Skeletal muscle tissue (tissue), 4 donors: ENCODE results near the gene TWIST1. TPM values are rescaled to one million over a fixed set of nuclear protein-coding genes. Genes with fewer than 3 reads are reported as not detected.
A peak's percentile ranks its signal among the peaks of the same experiment; 100 is the strongest.

Source experiments
- H3K27ac ChIP-seq: one replicate; pipeline ENCODE4 v1.7.0; 2013; ENCODE audit warnings: mild to moderate bottlenecking, low read depth, low read length, inconsistent platforms
- H3K27me3 ChIP-seq, 3 donors: one replicate each; pipeline ENCODE4 v1.7.0; 2013; ENCODE audit warnings: low read length in 3 of 3; ENCODE audit not compliant: control insufficient read depth in 3 of 3, insufficient read depth in 3 of 3
- H3K36me3 ChIP-seq, 3 donors: one replicate each; pipeline ENCODE4 v1.7.0; 2013; ENCODE audit warnings: low read length in 3 of 3; ENCODE audit not compliant: control insufficient read depth in 3 of 3, insufficient read depth in 3 of 3
- H3K4me1 ChIP-seq, 3 donors: one replicate each; pipeline ENCODE4 v1.7.0; 2013; ENCODE audit warnings: low read length in 3 of 3, mild to moderate bottlenecking in 3 of 3; ENCODE audit not compliant: control insufficient read depth in 3 of 3, insufficient read depth in 3 of 3
- H3K4me3 ChIP-seq, 3 donors: one replicate each; pipeline ENCODE4 v1.7.0; 2013; ENCODE audit warnings: low read length in 3 of 3
- H3K9ac ChIP-seq, 3 donors: one replicate each; pipeline ENCODE4 v1.7.0; 2013; ENCODE audit warnings: low read length in 3 of 3, mild to moderate bottlenecking in 3 of 3, moderate library complexity in 2 of 3, low read depth in 1 of 3
- H3K9me3 ChIP-seq, 3 donors: one replicate each; pipeline ENCODE4 v1.7.0; 2013; ENCODE audit warnings: low read length in 3 of 3; ENCODE audit not compliant: control insufficient read depth in 3 of 3
- total RNA-seq: library from RNA; depleted of rRNA; stranded (reverse); fragments of >200 nt; gene quantifications from one replicate; pipeline ENCODE4 v1.2.3, GENCODE V29; 2014
- donor health status: Osteomylitis.

Gene TWIST1
- total RNA-seq, 1 donor from 2014 or later = 12.0 TPM

- peaks cover 5 to 12% (median 10%) of the 10 kb centered on the region in 3 donors for H3K4me1 ChIP-seq
- H3K9ac ChIP-seq = no peak overlapping the region
- no peaks in the 10 kb centered on the region for H3K36me3 ChIP-seq
- no peak overlapping the region for H3K4me3 ChIP-seq
- H3K27me3 ChIP-seq = peaks cover 66 to 80% (median 77%) of the 10 kb centered on the region in 3 donors
- H3K9me3 ChIP-seq = no peaks in the 10 kb centered on the region
- H3K27ac ChIP-seq = no peak overlapping the region
Observed at GRCh38 chr7:19113855-19114550, 3.4 kb downstream of the TWIST1 start.

GRCh38 chr7:19113002-19113350 lies 4.5 kb downstream of the TWIST1 start:
- Histone ChIP-seq H3K9me3 (no peaks in the 10 kb centered on the region), H3K4me3 (no peak overlapping the region), H3K27me3 (peaks cover 67 to 81% (median 78%) of the 10 kb centered on the region in 3 donors), H3K27ac (no peak overlapping the region), H3K36me3 (no peaks in the 10 kb centered on the region), H3K4me1 (peaks cover 5 to 14% (median 10%) of the 10 kb centered on the region in 3 donors), H3K9ac (no peak overlapping the region)

GRCh38 chr7:19112274-19113001 lies 5.0 kb downstream of the TWIST1 start:
- H3K9ac ChIP-seq = no peak overlapping the region

GRCh38 chr7:19111474-19112273 lies 5.8 kb downstream of the TWIST1 start:
- H3K36me3 ChIP-seq = no peaks in the 10 kb centered on the region
- H3K27me3 ChIP-seq = peaks cover 73 to 90% (median 80%) of the 10 kb centered on the region in 3 donors
- H3K27ac ChIP-seq = no peak overlapping the region
- H3K9ac ChIP-seq = no peak overlapping the region
- no peaks in the 10 kb centered on the region for H3K9me3 ChIP-seq
- no peak overlapping the region for H3K4me3 ChIP-seq
- peaks cover 14 to 24% (median 18%) of the 10 kb centered on the region in 3 donors for H3K4me1 ChIP-seq

More at GRCh38 chr7:19112274-19113001, 5.0 kb downstream of the TWIST1 start:
- Histone ChIP-seq H3K27me3 (peaks cover 67 to 85% (median 79%) of the 10 kb centered on the region in 3 donors), H3K4me1 (peaks cover 9 to 18% (median 14%) of the 10 kb centered on the region in 3 donors), H3K9me3 (no peaks in the 10 kb centered on the region), H3K36me3 (no peaks in the 10 kb centered on the region), H3K27ac (no peak overlapping the region), H3K4me3 (no peak overlapping the region)

- peaks cover 9 to 23% (median 16%) of the 10 kb centered on the region in 3 donors for H3K4me1 ChIP-seq
- H3K27me3 ChIP-seq = peaks cover 75 to 92% (median 82%) of the 10 kb centered on the region in 3 donors
- no peak overlapping the region for H3K27ac ChIP-seq
- no peaks in the 10 kb centered on the region for H3K36me3 ChIP-seq
- no peaks in the 10 kb centered on the region for H3K9me3 ChIP-seq
- no peak overlapping the region for H3K4me3 ChIP-seq
- H3K9ac ChIP-seq = no peak overlapping the region
Observed at GRCh38 chr7:19110776-19111175, 6.7 kb downstream of the TWIST1 start.

GRCh38 chr7:19110026-19110730 lies 7.3 kb downstream of the TWIST1 start:
- no peak overlapping the region for H3K27ac ChIP-seq
- H3K9ac ChIP-seq = no peak overlapping the region
- peaks cover 76 to 95% (median 85%) of the 10 kb centered on the region in 3 donors for H3K27me3 ChIP-seq
- no peaks in the 10 kb centered on the region for H3K36me3 ChIP-seq
- H3K9me3 ChIP-seq = no peaks in the 10 kb centered on the region
- peaks cover 9 to 23% (median 16%) of the 10 kb centered on the region in 3 donors for H3K4me1 ChIP-seq
- no peak overlapping the region for H3K4me3 ChIP-seq

- H3K4me3 ChIP-seq = no peak overlapping the region
- H3K4me1 ChIP-seq = peaks cover 9 to 23% (median 16%) of the 10 kb centered on the region in 3 donors
- H3K27me3 ChIP-seq = peaks cover 75 to 87% (median 85%) of the 10 kb centered on the region in 3 donors
- H3K9me3 ChIP-seq = no peaks in the 10 kb centered on the region
- H3K9ac ChIP-seq = no peak overlapping the region
- no peaks in the 10 kb centered on the region for H3K36me3 ChIP-seq
- no peak overlapping the region for H3K27ac ChIP-seq
Observed at GRCh38 chr7:19109000-19109946, 8.2 kb downstream of the TWIST1 start.

- Histone ChIP-seq H3K9ac (peak overlapping the region in 2 of 3 donors; percentile 54 to 57), H3K27ac (no peak overlapping the region), H3K4me1 (peaks cover 9 to 23% (median 16%) of the 10 kb centered on the region in 3 donors), H3K4me3 (peak overlapping the region; percentile 56 to 78 (median 78)), H3K9me3 (no peaks in the 10 kb centered on the region), H3K36me3 (no peaks in the 10 kb centered on the region), H3K27me3 (peaks cover 70 to 75% (median 74%) of the 10 kb centered on the region in 3 donors)
Observed at GRCh38 chr7:19107356-19108146, 9.9 kb downstream of the TWIST1 start.
